Suprapubic skin (tissue), 3 donors: ENCODE data around the gene HMCN1.

Experiments
- EP300 ChIP-seq: sonication (generic); formaldehyde crosslinking; IDR thresholded peaks from one replicate; pipeline ENCODE4 v1.6.1; 2017; ENCODE audit warnings: antibody characterized with exemption
- POLR2A ChIP-seq, 2 donors: fragments of 450-650 bp; IDR thresholded peaks; one replicate each; pipeline ENCODE4 v1.6.1; 2017; ENCODE audit warnings: antibody characterized with exemption in 2 of 2, mild to moderate bottlenecking in 2 of 2, moderate library complexity in 2 of 2
- TF ChIP-seq, protein P1 (sequence below), 2 donors: fragments of 200-600 bp in 1 of 2; fragments of 450-650 bp in 1 of 2; sonication (generic) in 1 of 2; IDR thresholded peaks; one replicate each; pipeline ENCODE4 v1.5.1; 2016 to 2019; ENCODE audit warnings: antibody characterized with exemption in 2 of 2, mild to moderate bottlenecking in 1 of 2, moderate library complexity in 1 of 2

DNA sequence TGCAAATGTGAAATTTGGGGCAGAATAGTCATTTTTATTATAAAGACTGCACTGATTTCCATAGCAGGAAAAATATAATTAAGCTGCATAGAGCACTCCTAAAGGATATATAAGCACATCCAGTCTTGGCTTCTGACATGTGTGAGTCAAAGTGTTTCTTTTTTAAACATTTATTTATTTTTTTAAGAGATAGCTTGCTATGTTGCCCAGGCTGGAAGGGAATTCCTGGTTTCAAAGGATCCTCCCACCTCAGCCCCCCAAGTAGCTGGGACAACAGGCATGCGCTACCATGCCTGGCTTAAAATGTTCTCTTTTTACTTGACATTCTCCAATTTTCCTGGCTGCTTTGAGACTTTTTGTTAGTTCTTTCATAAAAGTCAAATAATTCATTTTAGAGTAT, 126.1 kb downstream of the HMCN1 start:
- no peak for TF ChIP-seq EP300
- TF ChIP-seq, protein P1, sequence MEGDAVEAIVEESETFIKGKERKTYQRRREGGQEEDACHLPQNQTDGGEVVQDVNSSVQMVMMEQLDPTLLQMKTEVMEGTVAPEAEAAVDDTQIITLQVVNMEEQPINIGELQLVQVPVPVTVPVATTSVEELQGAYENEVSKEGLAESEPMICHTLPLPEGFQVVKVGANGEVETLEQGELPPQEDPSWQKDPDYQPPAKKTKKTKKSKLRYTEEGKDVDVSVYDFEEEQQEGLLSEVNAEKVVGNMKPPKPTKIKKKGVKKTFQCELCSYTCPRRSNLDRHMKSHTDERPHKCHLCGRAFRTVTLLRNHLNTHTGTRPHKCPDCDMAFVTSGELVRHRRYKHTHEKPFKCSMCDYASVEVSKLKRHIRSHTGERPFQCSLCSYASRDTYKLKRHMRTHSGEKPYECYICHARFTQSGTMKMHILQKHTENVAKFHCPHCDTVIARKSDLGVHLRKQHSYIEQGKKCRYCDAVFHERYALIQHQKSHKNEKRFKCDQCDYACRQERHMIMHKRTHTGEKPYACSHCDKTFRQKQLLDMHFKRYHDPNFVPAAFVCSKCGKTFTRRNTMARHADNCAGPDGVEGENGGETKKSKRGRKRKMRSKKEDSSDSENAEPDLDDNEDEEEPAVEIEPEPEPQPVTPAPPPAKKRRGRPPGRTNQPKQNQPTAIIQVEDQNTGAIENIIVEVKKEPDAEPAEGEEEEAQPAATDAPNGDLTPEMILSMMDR (IDR thresholded peaks at IDR 0.05): no peak
- no peak for TF ChIP-seq POLR2A (IDR thresholded peaks at IDR 0.05)
